Kidney tubule cell (primary cell): Measurements from ENCODE around the gene ITGB6.

Source experiments
- DNase-seq: peaks from one replicate; pipeline ENCODE4 v3.0.0-alpha.2; 2018; ENCODE audit warnings: low spot score

ITGB6 gene

GRCh38 chr2:160051371-160051800 lies 148.7 kb downstream of the ITGB6 start:
- DNase-seq = peak; percentile 13

GRCh38 chr2:160050147-160050546 lies 149.9 kb downstream of the ITGB6 start:
- no peak for DNase-seq
